Activated naive CD4-positive, alpha-beta T cell (primary cell): Measurements from ENCODE around the gene RIBC2.
"Not testable (repeated sequence)": the region's sequence is repeated elsewhere in the genome, so short reads cannot be mapped to it uniquely, and the experiment has no call there.

ENCODE experiments used
- DNase-seq, 4 experiments: peaks; one replicate each; lab custom pipeline; 2025; lab: John Stamatoyannopoulos, UW

RIBC2 gene

GRCh38 chr22:45448431-45448830, 34.9 kb downstream of the RIBC2 start:
- no peak for DNase-seq

- not testable (repeated sequence) for DNase-seq
Measured at GRCh38 chr22:45449442-45449841, 35.9 kb downstream of the RIBC2 start.

GRCh38 chr22:45450101-45450785, 36.8 kb downstream of the RIBC2 start:
- no peak for DNase-seq

- no peak for DNase-seq
Measured at GRCh38 chr22:45450921-45451651, 37.6 kb downstream of the RIBC2 start.

- DNase-seq, result no peak
Measured at GRCh38 chr22:45451972-45452371, 38.5 kb downstream of the RIBC2 start.

- DNase-seq, result no peak
Measured at GRCh38 chr22:45452565-45453379, 39.3 kb downstream of the RIBC2 start.

- no peak for DNase-seq
Measured at GRCh38 chr22:45453764-45454163, 40.3 kb downstream of the RIBC2 start.

GRCh38 chr22:45454275-45454674, 40.8 kb downstream of the RIBC2 start:
- DNase-seq, result no peak

GRCh38 chr22:45455212-45455611, 41.7 kb downstream of the RIBC2 start:
- DNase-seq, result no peak

- no peak for DNase-seq
Measured at GRCh38 chr22:45455621-45456020, 42.1 kb downstream of the RIBC2 start.

- DNase-seq, result no peak
Measured at GRCh38 chr22:45456811-45457210, 43.3 kb downstream of the RIBC2 start.

- DNase-seq, result no peak
Measured at GRCh38 chr22:45458532-45458931, 45.0 kb downstream of the RIBC2 start.

- DNase-seq, result no peak
Measured at GRCh38 chr22:45459235-45459634, 45.7 kb downstream of the RIBC2 start.

- no peak for DNase-seq
Measured at GRCh38 chr22:45460288-45461109, 47.0 kb downstream of the RIBC2 start.

- DNase-seq, result no peak
Measured at GRCh38 chr22:45462034-45462655, 48.7 kb downstream of the RIBC2 start.

GRCh38 chr22:45463691-45464090, 50.2 kb downstream of the RIBC2 start:
- DNase-seq, result not testable (repeated sequence)

- no peak for DNase-seq
Measured at GRCh38 chr22:45465633-45466032, 52.1 kb downstream of the RIBC2 start.

GRCh38 chr22:45468872-45469271, 55.4 kb downstream of the RIBC2 start:
- DNase-seq, result no peak

GRCh38 chr22:45469281-45470073, 56.0 kb downstream of the RIBC2 start:
- DNase-seq, result no peak

GRCh38 chr22:45470871-45471270, 57.4 kb downstream of the RIBC2 start:
- DNase-seq, result no peak

GRCh38 chr22:45472426-45472825, 58.9 kb downstream of the RIBC2 start:
- no peak for DNase-seq
